Measurements from ENCODE around the gene ATP6V0C.

DNA sequence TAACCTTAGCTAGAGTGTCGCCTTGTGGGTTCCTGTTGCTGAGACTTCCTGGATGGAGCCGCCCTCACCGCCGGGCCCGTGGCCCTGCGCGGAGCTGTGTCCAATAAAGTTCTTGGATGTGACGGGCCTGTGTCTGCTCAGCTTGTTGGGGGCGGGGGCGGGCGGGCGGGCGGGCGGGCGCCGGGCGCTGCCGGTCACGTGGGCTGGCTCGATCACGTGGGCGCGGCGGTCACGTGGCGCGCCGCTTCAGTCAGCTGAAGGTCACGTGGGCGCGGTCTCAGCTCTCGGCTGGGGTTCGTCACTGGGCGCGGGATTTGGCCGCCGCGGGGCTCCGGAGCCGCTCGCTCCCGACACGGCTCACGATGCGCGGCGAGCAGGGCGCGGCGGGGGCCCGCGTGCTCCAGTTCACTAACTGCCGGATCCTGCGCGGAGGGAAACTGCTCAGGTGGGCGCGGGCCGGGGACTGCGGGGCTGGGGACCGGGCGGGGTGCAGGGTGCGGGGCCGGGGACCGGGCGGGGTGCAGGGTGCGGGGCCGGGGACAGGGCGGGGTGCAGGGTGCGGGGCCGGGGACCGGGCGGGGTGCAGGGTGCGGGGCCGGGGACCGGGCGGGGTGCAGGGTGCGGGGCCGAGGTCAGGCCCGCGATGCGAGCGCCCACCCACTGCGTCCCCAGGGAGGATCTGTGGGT, 6.5 kb downstream of the ATP6V0C start, which contains the start of gene AMDHD2:
- TF ChIP-seq CTCF (IDR thresholded peaks at IDR 0.05) (no peak), POLR2AphosphoS5 (IDR thresholded peaks at IDR 0.05) (peak; percentile 72), POLR2A (IDR thresholded peaks at IDR 0.05) (no peak)

Measured in prostate gland (tissue), 2 donors.